HCT116 (cell line): Measurements from ENCODE around the gene STIL. TPM values are rescaled to one million over a fixed set of nuclear protein-coding genes. Genes with fewer than 3 reads are reported as not detected.

Experiments used
- ATAC-seq: fragments of 200-7000 bp; cut with Tn5 transposase; 2 replicates; pipeline ENCODE4 v1.9.1; 2020; ENCODE audit warnings: mild to moderate bottlenecking, moderate library complexity
- BruUV-seq: library from RNA; stranded (reverse); fragments of 400-500 nt; replicated peaks from 2 replicates; lab custom pipeline; 2021; lab: Mats Ljungman, UMichigan
- CTCF ChIA-PET: fragments of 300-600 bp; sonication (Branson Sonifier 250); formaldehyde crosslinking; loops from one replicate; lab custom pipeline; 2021; ENCODE audit warnings: antibody characterized with exemption; lab: Charles Lee
- POLR2A ChIA-PET: fragments of 300-600, 350-600 bp; sonication (Branson Sonifier 250); formaldehyde crosslinking; loops from one replicate; lab custom pipeline; 2021; ENCODE audit warnings: antibody characterized with exemption; lab: Charles Lee
- RAD21 ChIA-PET, 2 experiments: fragments of 300-600 bp; sonication (Branson Sonifier 250); formaldehyde crosslinking; loops; one replicate each; lab custom pipeline; 2023; ENCODE audit warnings: low total read pairs in 2 of 2; ENCODE audit not compliant: uncharacterized antibody in 2 of 2, unreplicated experiment in 2 of 2, low non-redundant PET in 1 of 2; lab: Charles Lee
- DNase-seq: peaks from one replicate; pipeline ENCODE4 v3.0.0-alpha.2; 2010; ENCODE audit warnings: low read depth, low spot score
- H2AFZ ChIP-seq: fragments of 200-600 bp; shearing (Covaris generic), sonication (generic); 2 replicates; pipeline ENCODE4 v1.6.1; 2017; ENCODE audit warnings: low read depth, mixed run types, mixed read lengths, antibody characterized with exemption, low read length; ENCODE audit not compliant: poor library complexity, severe bottlenecking
- H3K27ac ChIP-seq: 2 replicates; pipeline ENCODE4 v1.5.1; 2012; ENCODE audit warnings: low read depth, low read length
- H3K27me3 ChIP-seq: fragments of 200-600 bp; sonication (generic); 2 replicates; pipeline ENCODE4 v1.6.1; 2016; ENCODE audit warnings: mixed run types, low read length, mixed read lengths; ENCODE audit not compliant: insufficient read depth
- H3K36me3 ChIP-seq, 2 experiments: fragments of 200-500 bp in 1 of 2; fragments of 200-600 bp in 1 of 2; sonication (Bioruptor generic) in 1 of 2; sonication (generic) in 1 of 2; 2 replicates each; pipeline versions ENCODE4 v1.5.1 to v1.6.1; 2014 to 2016; ENCODE audit warnings: low read length in 2 of 2, inconsistent platforms in 1 of 2, mixed read lengths in 1 of 2, mixed run types in 1 of 2; ENCODE audit not compliant: insufficient read depth in 2 of 2, control insufficient read depth in 1 of 2
- H3K4me1 ChIP-seq, 2 experiments: fragments of 200-600 bp in 1 of 2; sonication (generic) in 1 of 2; 2 replicates each; pipeline versions ENCODE4 v1.5.1 to v1.6.1; 2012 to 2017; ENCODE audit warnings: low read length in 2 of 2, inconsistent platforms in 1 of 2, mild to moderate bottlenecking in 1 of 2, mixed read lengths in 1 of 2, mixed run types in 1 of 2, moderate library complexity in 1 of 2; ENCODE audit not compliant: insufficient read depth in 2 of 2, control insufficient read depth in 1 of 2
- H3K4me2 ChIP-seq: fragments of 200-600 bp; sonication (generic); 2 replicates; pipeline ENCODE4 v1.6.1; 2017; ENCODE audit warnings: mixed run types, low read length, mixed read lengths
- H3K4me3 ChIP-seq, 2 experiments: fragments of 200-600 bp in 1 of 2; sonication (generic) in 1 of 2; replicated peaks in 1 of 2; 2 replicates each; pipeline ENCODE4 v1.5.1; 2011 to 2016; ENCODE audit warnings: low read length in 2 of 2, control low read depth in 1 of 2, low read depth in 1 of 2, mild to moderate bottlenecking in 1 of 2, mixed read lengths in 1 of 2, mixed run types in 1 of 2
- H3K79me2 ChIP-seq: fragments of 200-600 bp; sonication (generic); 2 replicates; pipeline ENCODE4 v1.6.1; 2017; ENCODE audit warnings: mild to moderate bottlenecking, mixed run types, low read length, moderate library complexity, mixed read lengths; ENCODE audit not compliant: insufficient read depth
- H3K9ac ChIP-seq: fragments of 200-600 bp; sonication (generic); 2 replicates; pipeline ENCODE4 v1.6.1; 2016; ENCODE audit warnings: low read length, mixed read lengths
- H3K9me2 ChIP-seq: fragments of 200-600 bp; sonication (generic), shearing (Covaris generic); 2 replicates; pipeline ENCODE4 v1.6.1; 2017; ENCODE audit warnings: mixed run types, mild to moderate bottlenecking, moderate library complexity; ENCODE audit not compliant: insufficient read depth
- H3K9me3 ChIP-seq, 2 experiments: fragments of 200-500 bp in 1 of 2; fragments of 200-600 bp in 1 of 2; sonication (Bioruptor generic) in 1 of 2; sonication (generic) in 1 of 2; 2 replicates each; pipeline ENCODE4 v1.6.1; 2014 to 2017; ENCODE audit warnings: low read length in 2 of 2, mixed read lengths in 2 of 2, inconsistent platforms in 1 of 2, low read depth in 1 of 2, mild to moderate bottlenecking in 1 of 2, mixed run types in 1 of 2, moderate library complexity in 1 of 2; ENCODE audit not compliant: control insufficient read depth in 1 of 2, insufficient read depth in 1 of 2
- H4K20me1 ChIP-seq: fragments of 200-600 bp; sonication (generic), shearing (Covaris generic); 2 replicates; pipeline ENCODE4 v1.6.1; 2017; ENCODE audit warnings: mixed run types, mild to moderate bottlenecking, moderate library complexity; ENCODE audit not compliant: insufficient read depth
- ATF3 ChIP-seq: IDR thresholded peaks from 2 replicates; pipeline ENCODE4 v1.6.1; 2012
- CEBPB ChIP-seq: IDR thresholded peaks from 2 replicates; pipeline ENCODE4 v1.6.1; 2012; ENCODE audit warnings: low read depth
- ELF1 ChIP-seq: IDR thresholded peaks from 2 replicates; pipeline ENCODE4 v1.6.1; 2012; ENCODE audit warnings: low read depth, borderline replicate concordance
- EZH2 ChIP-seq: fragments of 200-600 bp; sonication (generic); IDR thresholded peaks from 2 replicates; pipeline ENCODE4 v1.6.1; 2017; ENCODE audit warnings: antibody characterized with exemption, mixed run types
- POLR2A ChIP-seq: IDR thresholded peaks from 2 replicates; pipeline ENCODE4 v1.7.0; 2011; ENCODE audit warnings: borderline replicate concordance; ENCODE audit not compliant: insufficient read depth, insufficient read length; ENCODE audit errors: extremely low read depth
- POLR2AphosphoS5 ChIP-seq: IDR thresholded peaks from 2 replicates; pipeline ENCODE4 v1.6.1; 2011; ENCODE audit warnings: mild to moderate bottlenecking, low read depth, low read length, moderate library complexity
- SIN3A ChIP-seq: IDR thresholded peaks from 2 replicates; pipeline ENCODE4 v1.6.1; 2012; ENCODE audit warnings: low read depth
- SRF ChIP-seq: IDR thresholded peaks from 2 replicates; pipeline ENCODE4 v1.6.1; 2012; ENCODE audit warnings: low read depth
- ZBTB33 ChIP-seq: IDR thresholded peaks from 2 replicates; pipeline ENCODE4 v1.6.1; 2011; ENCODE audit warnings: mild to moderate bottlenecking, low read length, moderate library complexity; ENCODE audit not compliant: insufficient replicate concordance; ENCODE audit errors: extremely low read depth
- ZFX ChIP-seq: fragments of 450-650 bp; IDR thresholded peaks from 2 replicates; pipeline ENCODE4 v1.6.1; 2017
- intact Hi-C: fragments of 100-400 bp; cut with micrococcal nuclease; formaldehyde crosslinking; loops from 2 replicates; pipeline ENCODE4 v1.10.0; 2022
- total RNA-seq: library from RNA; stranded (reverse); gene quantifications from one replicate; pipeline ENCODE4 v1.2.1, GENCODE V29; 2021; ENCODE audit not compliant: unreplicated experiment
- TF ChIP-seq, protein P1 (sequence below), 3 experiments: fragments of 200-600 bp in 1 of 3; sonication (generic) in 1 of 3; IDR thresholded peaks in 2 of 3; conservative IDR thresholded peaks in 1 of 3; 2 replicates each; pipeline ENCODE4 v1.5.1; 2012 to 2017; ENCODE audit warnings: low read depth in 2 of 3, low read length in 2 of 3, antibody characterized with exemption in 1 of 3, borderline replicate concordance in 1 of 3, control low read depth in 1 of 3, mild to moderate bottlenecking in 1 of 3, mixed read lengths in 1 of 3, mixed run types in 1 of 3, moderate library complexity in 1 of 3; ENCODE audit not compliant: insufficient read depth in 1 of 3
- TF ChIP-seq, protein P2 (sequence below): IDR thresholded peaks from 2 replicates; pipeline ENCODE4 v1.6.1; 2012

STIL gene
- total RNA-seq, 1 experiment from 2014 or later: 34.4 TPM

GRCh38 chr1:47209091-47209490 is 104.9 kb downstream of the STIL start:
- no peaks in the 10 kb centered on the region for H3K27me3 ChIP-seq

More at GRCh38 chr1:47209091-47209490, 104.9 kb downstream of the STIL start:
- TF ChIP-seq, protein P1, sequence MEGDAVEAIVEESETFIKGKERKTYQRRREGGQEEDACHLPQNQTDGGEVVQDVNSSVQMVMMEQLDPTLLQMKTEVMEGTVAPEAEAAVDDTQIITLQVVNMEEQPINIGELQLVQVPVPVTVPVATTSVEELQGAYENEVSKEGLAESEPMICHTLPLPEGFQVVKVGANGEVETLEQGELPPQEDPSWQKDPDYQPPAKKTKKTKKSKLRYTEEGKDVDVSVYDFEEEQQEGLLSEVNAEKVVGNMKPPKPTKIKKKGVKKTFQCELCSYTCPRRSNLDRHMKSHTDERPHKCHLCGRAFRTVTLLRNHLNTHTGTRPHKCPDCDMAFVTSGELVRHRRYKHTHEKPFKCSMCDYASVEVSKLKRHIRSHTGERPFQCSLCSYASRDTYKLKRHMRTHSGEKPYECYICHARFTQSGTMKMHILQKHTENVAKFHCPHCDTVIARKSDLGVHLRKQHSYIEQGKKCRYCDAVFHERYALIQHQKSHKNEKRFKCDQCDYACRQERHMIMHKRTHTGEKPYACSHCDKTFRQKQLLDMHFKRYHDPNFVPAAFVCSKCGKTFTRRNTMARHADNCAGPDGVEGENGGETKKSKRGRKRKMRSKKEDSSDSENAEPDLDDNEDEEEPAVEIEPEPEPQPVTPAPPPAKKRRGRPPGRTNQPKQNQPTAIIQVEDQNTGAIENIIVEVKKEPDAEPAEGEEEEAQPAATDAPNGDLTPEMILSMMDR (IDR thresholded peaks at IDR 0.05 in 2 of 3, conservative IDR thresholded peaks at IDR 0.05 in 1 of 3; ENCODE audit: borderline replicate concordance in 1 of 3, insufficient read depth in 1 of 3, low read depth in 2 of 3, low read length in 2 of 3): no peak
- TF ChIP-seq, protein P2, sequence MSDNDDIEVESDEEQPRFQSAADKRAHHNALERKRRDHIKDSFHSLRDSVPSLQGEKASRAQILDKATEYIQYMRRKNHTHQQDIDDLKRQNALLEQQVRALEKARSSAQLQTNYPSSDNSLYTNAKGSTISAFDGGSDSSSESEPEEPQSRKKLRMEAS: no peak
- TF ChIP-seq ZFX (no peak), EZH2 (no peak), ATF3 (no peak), SRF (no peak), POLR2AphosphoS5 (no peak), ELF1 (no peak), SIN3A (no peak), CEBPB (no peak), POLR2A (no peak), ZBTB33 (no peak)
- DNase-seq: no peak
- intact Hi-C loops: no loop called here
- H3K4me1 ChIP-seq: no peaks in the 10 kb centered on the region
- no peaks in the 10 kb centered on the region for H3K9me2 ChIP-seq
- no TSS peak for BruUV-seq
- POLR2A ChIA-PET: no interaction called here
- H3K9me3 ChIP-seq: no peaks in the 10 kb centered on the region
- no peak overlapping the region for H3K27ac ChIP-seq
- CTCF ChIA-PET: no interaction called here
- H3K79me2 ChIP-seq: no peaks in the 10 kb centered on the region
- H3K4me3 ChIP-seq: no peak overlapping the region
- H3K9ac ChIP-seq: no peak overlapping the region
- ATAC-seq: no peak
- no peak overlapping the region for H3K4me2 ChIP-seq
- H3K36me3 ChIP-seq: no peaks in the 10 kb centered on the region
- no peaks in the 10 kb centered on the region for H4K20me1 ChIP-seq
- RAD21 ChIA-PET: no interaction called here
- no peak overlapping the region for H2AFZ ChIP-seq
